Activated CD4-positive, alpha-beta T cell treated with anti-CD3 and anti-CD28 coated beads for 36 hours (primary cell): ENCODE results near the gene SCD. TPM values are rescaled to one million over a fixed set of nuclear protein-coding genes. Genes with fewer than 3 reads are reported as not detected.
"Not testable (repeated sequence)": the region's sequence is repeated elsewhere in the genome, so short reads cannot be mapped to it uniquely, and the experiment has no call there.

Source experiments
- ATAC-seq: fragments of 200-7000 bp; cut with Tn5 transposase; one replicate; pipeline ENCODE4 v1.10.0; 2021; ENCODE audit warnings: mild to moderate bottlenecking, moderate library complexity
- CTCF ChIA-PET: fragments of 350-600 bp; sonication (Branson Sonifier 250); formaldehyde crosslinking; loops from one replicate; lab custom pipeline; 2021; ENCODE audit warnings: antibody characterized with exemption; lab: Charles Lee
- POLR2A ChIA-PET: fragments of 350-600 bp; sonication (Branson Sonifier 250); formaldehyde crosslinking; loops from one replicate; lab custom pipeline; 2021; ENCODE audit warnings: antibody characterized with exemption, inconsistent platforms; lab: Charles Lee
- DNase-seq: peaks from one replicate; pipeline ENCODE4 v3.0.0-alpha.2; 2020
- H3K27ac Mint-ChIP-seq: one replicate; pipeline ENCODE4 v1.8.0; 2021; ENCODE audit warnings: mixed read lengths
- H3K27me3 Mint-ChIP-seq: one replicate; pipeline ENCODE4 v1.8.0; 2021; ENCODE audit warnings: mixed read lengths
- H3K36me3 Mint-ChIP-seq: one replicate; pipeline ENCODE4 v1.8.0; 2021; ENCODE audit warnings: low read depth, mixed read lengths
- H3K4me1 Mint-ChIP-seq: one replicate; pipeline ENCODE4 v1.8.0; 2021; ENCODE audit warnings: mixed read lengths
- H3K4me3 Mint-ChIP-seq: one replicate; pipeline ENCODE4 v1.8.0; 2021; ENCODE audit warnings: mild to moderate bottlenecking, moderate library complexity, mixed read lengths
- H3K9me3 Mint-ChIP-seq: one replicate; pipeline ENCODE4 v1.8.0; 2021; ENCODE audit warnings: low read depth, mixed read lengths
- intact Hi-C, 2 experiments: fragments of 100-400 bp; cut with DNase I in 1 of 2; cut with micrococcal nuclease in 1 of 2; formaldehyde crosslinking; loops; one replicate each; pipeline versions ENCODE4 v1.14.2 to v1.15.1; 2022 to 2024; cut with DNase I, micrococcal nuclease
- total RNA-seq, 2 experiments: library from RNA; stranded (reverse); gene quantifications; one replicate each; pipeline ENCODE4 v1.2.3, GENCODE V29; 2021

SCD gene
- total RNA-seq, 2 experiments from 2014 or later, result 203 to 206 TPM

DNA sequence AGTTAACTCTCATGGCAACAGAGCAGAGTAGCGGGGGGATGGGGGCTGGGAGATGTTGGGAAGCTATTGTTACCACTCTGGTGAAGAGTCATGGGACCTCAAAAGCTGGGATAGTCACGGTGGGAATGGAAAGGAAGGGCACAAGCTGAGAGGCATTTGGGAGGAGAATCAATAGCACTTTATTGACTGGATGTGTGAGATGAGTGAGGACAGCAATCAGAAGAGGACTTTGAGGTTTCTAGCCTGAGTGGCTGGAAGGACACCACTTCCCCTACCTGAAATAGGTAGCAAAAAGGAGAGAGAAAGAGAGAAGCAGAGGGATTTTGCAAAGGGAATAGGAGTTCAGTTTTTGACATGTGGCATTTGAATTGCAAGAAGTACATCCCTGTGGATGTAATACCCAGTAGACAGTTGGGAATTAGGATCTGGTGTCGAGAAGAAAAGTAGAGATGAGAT is 27.2 kb downstream of the SCD start:
- H3K9me3 Mint-ChIP-seq, result no peaks in the 10 kb centered on the region

GRCh38 chr10:100374677-100375353 is 27.8 kb downstream of the SCD start:
- peaks cover 36% of the 10 kb centered on the region for H3K4me1 Mint-ChIP-seq
- ATAC-seq, H3K36me3 Mint-ChIP-seq, H3K27me3 Mint-ChIP-seq, H3K9me3 Mint-ChIP-seq, H3K27ac Mint-ChIP-seq, H3K4me3 Mint-ChIP-seq: not testable (repeated sequence)
- intact Hi-C loops, result loop anchor here (5.0 kb wide), 5 partner anchors 152 to 657 kb away; partner anchors contain the start of genes COX15 (in 1 of the 2), CUTC (in 1 of the 2), LZTS2 (in 1 of the 2) and NDUFB8 (in 1 of the 2)
- POLR2A ChIA-PET, result interaction anchor here (1.1 to 3.1 kb wide), 2 partner anchors 24 to 28 kb away, joined by 11 to 32 read pairs; partner anchors contain the start of gene SCD
- CTCF ChIA-PET, result interaction anchor here (1.4 to 2.1 kb wide), 3 partner anchors 28 to 136 kb away, joined by 3 to 13 read pairs (median 11); partner anchors contain the start of gene SCD
- peak; percentile 11 for DNase-seq

More for the DNA sequence above, 27.2 kb downstream of the SCD start:
- Mint-ChIP-seq H3K27ac (no peak overlapping the region), H3K4me3 (no peak overlapping the region), H3K36me3 (peaks cover 4% of the 10 kb centered on the region), H3K4me1 (peaks cover 40% of the 10 kb centered on the region), H3K27me3 (no peaks in the 10 kb centered on the region)
- intact Hi-C loops, result loop anchor here (5.0 kb wide), 5 partner anchors 153 to 658 kb away; partner anchors contain the start of genes COX15 (in 1 of the 2), CUTC (in 1 of the 2), LZTS2 (in 1 of the 2) and NDUFB8 (in 1 of the 2)
- POLR2A ChIA-PET, result interaction anchor here (1.0 to 3.1 kb wide), 3 partner anchors 24 to 137 kb away, joined by 3 to 32 read pairs (median 11); partner anchors contain the start of gene SCD
- DNase-seq (no peak), ATAC-seq (no peak)
- CTCF ChIA-PET, result interaction anchor here (0.6 to 2.1 kb wide), 8 partner anchors 9 to 1316 kb away, joined by 3 to 13 read pairs (median 4); partner anchors contain the start of gene SCD

DNA sequence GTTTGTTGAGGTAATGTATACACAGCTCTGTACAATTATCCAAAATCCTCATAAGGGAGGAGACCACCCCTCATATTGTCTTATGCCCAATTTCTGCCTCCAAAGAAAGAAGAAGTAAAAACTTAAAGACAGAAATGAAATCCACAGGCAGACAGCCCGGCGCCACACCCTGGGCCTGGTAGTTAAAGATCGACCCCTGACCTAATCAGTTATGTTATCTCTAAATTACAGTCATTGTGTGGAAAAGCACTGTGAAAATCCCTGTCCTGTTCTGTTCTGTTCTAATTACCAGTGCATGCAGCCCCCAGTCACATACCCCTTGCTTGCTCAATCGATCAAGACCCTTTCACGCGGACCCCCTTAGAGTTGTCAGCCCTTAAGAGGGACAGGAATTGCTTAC is 29.6 kb downstream of the SCD start:
- POLR2A ChIA-PET, H3K4me3 Mint-ChIP-seq, CTCF ChIA-PET, H3K27me3 Mint-ChIP-seq, H3K27ac Mint-ChIP-seq, ATAC-seq, DNase-seq, H3K9me3 Mint-ChIP-seq, intact Hi-C loops: not testable (repeated sequence)
- Mint-ChIP-seq H3K4me1 (peaks cover 18% of the 10 kb centered on the region), H3K36me3 (peaks cover 12% of the 10 kb centered on the region)

GRCh38 chr10:100377830-100378229 is 30.8 kb downstream of the SCD start:
- peaks cover 20% of the 10 kb centered on the region for H3K36me3 Mint-ChIP-seq
- no peaks in the 10 kb centered on the region for H3K27me3 Mint-ChIP-seq
- DNase-seq (no peak), ATAC-seq (no peak)
- H3K9me3 Mint-ChIP-seq, result no peaks in the 10 kb centered on the region
- ChIA-PET CTCF (interaction anchor here (1.0 kb wide), 1 partner anchor 35 kb away, joined by 5 read pairs; no protein-coding TSS in a partner anchor), POLR2A (no interaction called here)
- intact Hi-C loops, result no loop called here
- no peak overlapping the region for H3K4me3 Mint-ChIP-seq
- peaks cover 18% of the 10 kb centered on the region for H3K4me1 Mint-ChIP-seq
- peak overlapping the region; percentile 10 for H3K27ac Mint-ChIP-seq

GRCh38 chr10:100380400-100380799 is 33.4 kb downstream of the SCD start:
- ChIA-PET CTCF (interaction anchor here (0.7 kb wide), 1 partner anchor 14 kb away, joined by 3 read pairs; no protein-coding TSS in a partner anchor), POLR2A (interaction anchor here (1.4 kb wide), 1 partner anchor 10 kb away, joined by 4 read pairs; no protein-coding TSS in a partner anchor)
- H3K27ac Mint-ChIP-seq, result no peak overlapping the region
- ATAC-seq (no peak), DNase-seq (no peak)
- peaks cover 28% of the 10 kb centered on the region for H3K36me3 Mint-ChIP-seq
- no peak overlapping the region for H3K4me3 Mint-ChIP-seq
- H3K27me3 Mint-ChIP-seq, result no peaks in the 10 kb centered on the region
- intact Hi-C loops, result no loop called here
- no peaks in the 10 kb centered on the region for H3K9me3 Mint-ChIP-seq
- H3K4me1 Mint-ChIP-seq, result peaks cover 13% of the 10 kb centered on the region

- H3K27me3 Mint-ChIP-seq, result no peaks in the 10 kb centered on the region
- intact Hi-C loops, result no loop called here
- H3K27ac Mint-ChIP-seq, result no peak overlapping the region
- DNase-seq (no peak), ATAC-seq (no peak)
- H3K4me1 Mint-ChIP-seq, result peaks cover 6% of the 10 kb centered on the region
- POLR2A ChIA-PET, result no interaction called here
- no peak overlapping the region for H3K4me3 Mint-ChIP-seq
- H3K36me3 Mint-ChIP-seq, result peaks cover 38% of the 10 kb centered on the region
- CTCF ChIA-PET, result no interaction called here
- H3K9me3 Mint-ChIP-seq, result no peaks in the 10 kb centered on the region
Measured at GRCh38 chr10:100382553-100382952, 35.5 kb downstream of the SCD start.

DNA sequence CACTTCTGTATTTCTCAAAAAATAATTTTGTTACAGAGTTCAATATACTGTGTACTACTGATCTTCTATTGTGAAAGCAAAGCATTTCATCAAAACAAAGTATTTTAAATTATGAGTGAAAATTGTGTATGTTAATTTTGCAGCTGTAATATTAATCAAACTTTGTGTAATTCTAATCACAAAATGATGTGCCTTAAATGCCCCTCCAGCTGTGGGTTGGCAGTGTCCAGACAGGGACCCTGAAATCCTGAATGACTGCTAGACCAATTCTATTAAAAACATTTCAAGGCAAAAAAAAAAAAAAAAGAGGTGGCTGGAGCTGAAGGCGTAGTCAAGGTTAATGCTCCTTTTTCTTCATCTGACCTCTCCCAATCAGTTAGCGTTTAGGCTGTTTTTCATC is 36.2 kb downstream of the SCD start:
- CTCF ChIA-PET, result no interaction called here

GRCh38 chr10:100391163-100392002 is 44.4 kb downstream of the SCD start:
- DNase-seq (peak; percentile 25), ATAC-seq (peak; percentile 80)
- Mint-ChIP-seq H3K4me1 (peaks cover 10% of the 10 kb centered on the region), H3K36me3 (peaks cover 13% of the 10 kb centered on the region), H3K27ac (no peak overlapping the region), H3K27me3 (no peaks in the 10 kb centered on the region), H3K4me3 (no peak overlapping the region), H3K9me3 (no peaks in the 10 kb centered on the region)
- intact Hi-C loops, result loop anchor here in 1 of 2 experiments (5.0 kb wide), 1 partner anchor 36 kb away; no protein-coding TSS in a partner anchor
- ChIA-PET CTCF (interaction anchor here (0.6 to 2.0 kb wide), 3 partner anchors 11 to 44 kb away, joined by 3 to 4 read pairs (median 3); partner anchors contain the start of gene SCD), POLR2A (interaction anchor here (0.6 to 0.9 kb wide), 2 partner anchors 21 to 51 kb away, joined by 3 to 4 read pairs; no protein-coding TSS in a partner anchor)

More for the DNA sequence above, 36.2 kb downstream of the SCD start:
- Mint-ChIP-seq H3K4me1 (peaks cover 1% of the 10 kb centered on the region), H3K27me3 (no peaks in the 10 kb centered on the region), H3K9me3 (no peaks in the 10 kb centered on the region), H3K4me3 (no peak overlapping the region), H3K27ac (no peak overlapping the region), H3K36me3 (peaks cover 44% of the 10 kb centered on the region)
- intact Hi-C loops, result no loop called here
- no peak for ATAC-seq
- POLR2A ChIA-PET, result no interaction called here
- no peak for DNase-seq

- intact Hi-C loops, result loop anchor here in 1 of 2 experiments (5.0 kb wide), 1 partner anchor 35 kb away; no protein-coding TSS in a partner anchor
- Mint-ChIP-seq H3K27me3 (no peaks in the 10 kb centered on the region), H3K36me3 (peaks cover 9% of the 10 kb centered on the region), H3K9me3 (no peaks in the 10 kb centered on the region), H3K4me3 (no peak overlapping the region), H3K4me1 (peaks cover 10% of the 10 kb centered on the region), H3K27ac (no peak overlapping the region)
- no peak for DNase-seq
- POLR2A ChIA-PET, result interaction anchor here (0.6 to 0.9 kb wide), 2 partner anchors 22 to 635 kb away, joined by 3 to 4 read pairs; no protein-coding TSS in a partner anchor
- CTCF ChIA-PET, result no interaction called here
- ATAC-seq, result no peak
Measured at GRCh38 chr10:100392686-100393003, 45.6 kb downstream of the SCD start.

- DNase-seq (no peak), ATAC-seq (no peak)
- no peak overlapping the region for H3K4me3 Mint-ChIP-seq
- intact Hi-C loops, result no loop called here
- H3K36me3 Mint-ChIP-seq, result no peaks in the 10 kb centered on the region
- CTCF ChIA-PET, result interaction anchor here (0.7 kb wide), 1 partner anchor 20 kb away, joined by 3 read pairs; no protein-coding TSS in a partner anchor
- peaks cover 10% of the 10 kb centered on the region for H3K4me1 Mint-ChIP-seq
- POLR2A ChIA-PET, result no interaction called here
- H3K9me3 Mint-ChIP-seq, result no peaks in the 10 kb centered on the region
- no peak overlapping the region for H3K27ac Mint-ChIP-seq
- no peaks in the 10 kb centered on the region for H3K27me3 Mint-ChIP-seq
Measured at GRCh38 chr10:100395626-100396025, 48.6 kb downstream of the SCD start.

- CTCF ChIA-PET, result no interaction called here
- Mint-ChIP-seq H3K4me3 (no peak overlapping the region), H3K9me3 (no peaks in the 10 kb centered on the region), H3K36me3 (no peaks in the 10 kb centered on the region), H3K27ac (no peak overlapping the region), H3K27me3 (no peaks in the 10 kb centered on the region), H3K4me1 (peaks cover 4% of the 10 kb centered on the region)
- no peak for DNase-seq
- no peak for ATAC-seq
- POLR2A ChIA-PET, result interaction anchor here (1.3 kb wide), 1 partner anchor 72 kb away, joined by 3 read pairs; no protein-coding TSS in a partner anchor
- intact Hi-C loops, result no loop called here
Measured at GRCh38 chr10:100396605-100397004, 49.6 kb downstream of the SCD start.
